ENCODE results near the gene RNF115.

Gene RNF115

DNA sequence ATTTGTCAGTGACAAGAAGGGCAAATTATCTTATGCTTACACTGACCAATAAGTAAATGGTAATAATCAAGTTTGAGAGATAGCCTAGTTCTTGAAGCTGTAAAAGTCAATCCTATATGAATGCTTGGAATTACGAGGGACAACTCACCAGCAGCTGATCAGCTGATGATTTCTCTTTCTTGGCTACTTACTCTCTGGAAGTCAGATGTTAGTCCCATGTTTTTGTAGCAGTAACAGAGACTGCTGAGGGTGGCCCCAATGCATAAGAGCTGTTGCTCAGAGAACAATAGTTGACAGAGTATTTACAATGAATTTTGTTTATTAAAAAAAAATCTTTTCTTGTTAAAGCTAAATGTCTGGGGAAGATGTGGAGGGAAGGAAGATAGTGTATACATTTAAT lies 65.3 kb downstream of the RNF115 start:
- DNase-seq = no peak
- H3K4me1 ChIP-seq = no peaks in the 10 kb centered on the region
- TF ChIP-seq, protein P1, sequence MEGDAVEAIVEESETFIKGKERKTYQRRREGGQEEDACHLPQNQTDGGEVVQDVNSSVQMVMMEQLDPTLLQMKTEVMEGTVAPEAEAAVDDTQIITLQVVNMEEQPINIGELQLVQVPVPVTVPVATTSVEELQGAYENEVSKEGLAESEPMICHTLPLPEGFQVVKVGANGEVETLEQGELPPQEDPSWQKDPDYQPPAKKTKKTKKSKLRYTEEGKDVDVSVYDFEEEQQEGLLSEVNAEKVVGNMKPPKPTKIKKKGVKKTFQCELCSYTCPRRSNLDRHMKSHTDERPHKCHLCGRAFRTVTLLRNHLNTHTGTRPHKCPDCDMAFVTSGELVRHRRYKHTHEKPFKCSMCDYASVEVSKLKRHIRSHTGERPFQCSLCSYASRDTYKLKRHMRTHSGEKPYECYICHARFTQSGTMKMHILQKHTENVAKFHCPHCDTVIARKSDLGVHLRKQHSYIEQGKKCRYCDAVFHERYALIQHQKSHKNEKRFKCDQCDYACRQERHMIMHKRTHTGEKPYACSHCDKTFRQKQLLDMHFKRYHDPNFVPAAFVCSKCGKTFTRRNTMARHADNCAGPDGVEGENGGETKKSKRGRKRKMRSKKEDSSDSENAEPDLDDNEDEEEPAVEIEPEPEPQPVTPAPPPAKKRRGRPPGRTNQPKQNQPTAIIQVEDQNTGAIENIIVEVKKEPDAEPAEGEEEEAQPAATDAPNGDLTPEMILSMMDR (IDR thresholded peaks at IDR 0.05; ENCODE audit: low read depth, low read length) = no peak
- no peaks in the 10 kb centered on the region for H3K27me3 ChIP-seq
- peaks cover 20% of the 10 kb centered on the region for H3K36me3 ChIP-seq
- H3K4me3 ChIP-seq (ENCODE audit: low read depth, low read length) = no peak overlapping the region
- H3K9me3 ChIP-seq = peaks cover 3% of the 10 kb centered on the region

DNA sequence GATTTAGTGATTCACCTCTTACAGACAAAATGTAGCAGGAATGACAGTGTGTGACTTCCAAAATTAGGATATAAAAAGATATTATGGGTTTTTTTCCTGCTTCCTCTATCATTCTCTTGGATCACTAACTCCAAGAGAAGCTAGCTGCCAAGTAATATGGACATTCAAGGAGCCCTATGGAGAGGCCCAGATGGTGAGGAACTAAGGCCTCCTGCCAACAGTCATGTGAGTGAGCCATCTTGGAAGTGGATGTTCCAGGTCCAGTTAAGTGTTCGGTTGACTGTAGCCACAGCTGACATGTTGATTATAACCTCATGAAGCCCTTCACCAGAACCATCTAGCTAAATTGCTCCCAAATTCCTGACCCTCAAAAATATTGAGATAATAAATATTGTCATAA lies 65.8 kb downstream of the RNF115 start:
- no peak overlapping the region for H3K4me3 ChIP-seq (ENCODE audit: low read depth, low read length)
- H3K4me1 ChIP-seq = no peaks in the 10 kb centered on the region
- no peak for DNase-seq
- H3K27me3 ChIP-seq = no peaks in the 10 kb centered on the region
- peaks cover 19% of the 10 kb centered on the region for H3K36me3 ChIP-seq
- TF ChIP-seq, protein P1 (IDR thresholded peaks at IDR 0.05; ENCODE audit: low read depth, low read length) = no peak
- H3K9me3 ChIP-seq = peaks cover 3% of the 10 kb centered on the region

DNA sequence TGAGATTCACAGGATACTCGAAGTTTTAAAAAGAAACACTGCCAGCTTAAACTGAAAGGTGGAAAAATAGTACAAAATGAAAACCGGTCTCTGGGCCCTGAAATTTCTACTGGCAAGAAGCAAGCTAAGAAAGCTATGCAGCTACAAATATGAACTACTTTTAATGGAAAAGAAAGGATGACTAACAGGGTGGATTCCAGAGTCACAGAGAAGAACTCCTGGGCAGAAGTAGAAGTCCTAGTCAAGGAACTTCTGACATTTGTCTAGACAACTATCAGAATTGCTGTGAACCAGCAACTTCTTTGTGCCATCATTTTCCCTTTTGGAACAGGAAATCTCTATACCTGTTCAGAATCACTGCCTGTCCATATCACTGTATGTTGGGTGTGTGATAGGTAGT lies 66.5 kb downstream of the RNF115 start:
- Histone ChIP-seq H3K4me3 (ENCODE audit: low read depth, low read length) (no peak overlapping the region), H3K36me3 (peaks cover 21% of the 10 kb centered on the region), H3K4me1 (no peaks in the 10 kb centered on the region), H3K27me3 (no peaks in the 10 kb centered on the region), H3K9me3 (peaks cover 3% of the 10 kb centered on the region)
- TF ChIP-seq, protein P1 (IDR thresholded peaks at IDR 0.05; ENCODE audit: low read depth, low read length) = no peak
- DNase-seq = no peak

DNA sequence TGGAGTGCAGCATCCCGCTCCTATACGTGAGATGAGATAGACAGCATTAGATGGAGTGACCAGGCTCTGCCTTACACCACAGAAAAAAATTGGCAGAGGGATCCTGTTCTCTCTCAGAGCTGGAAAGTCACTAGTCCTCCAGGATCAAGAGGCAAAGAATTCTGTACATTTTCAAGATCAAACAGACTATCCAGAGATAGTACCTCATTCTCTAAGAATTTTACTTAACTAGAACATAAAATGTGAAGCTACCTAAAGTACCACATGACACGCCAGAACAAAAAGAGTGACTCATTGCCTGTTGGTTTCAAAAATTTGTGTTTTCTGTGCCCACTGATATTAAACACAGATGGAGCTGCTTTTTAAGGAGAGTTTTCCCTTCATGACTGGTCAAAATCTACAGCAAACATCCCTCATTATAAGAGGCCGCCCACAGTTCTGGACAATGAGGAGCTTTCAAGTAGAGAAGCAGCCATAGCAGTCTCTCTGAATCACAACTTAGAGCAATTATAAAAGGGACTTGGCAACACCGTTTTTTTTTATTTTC lies 72.3 kb downstream of the RNF115 start:
- TF ChIP-seq, protein P1 (IDR thresholded peaks at IDR 0.05; ENCODE audit: low read depth, low read length) = no peak
- DNase-seq = no peak
- Histone ChIP-seq H3K9me3 (no peaks in the 10 kb centered on the region), H3K27me3 (no peaks in the 10 kb centered on the region), H3K4me1 (no peaks in the 10 kb centered on the region), H3K4me3 (ENCODE audit: low read depth, low read length) (no peak overlapping the region), H3K36me3 (peaks cover 26% of the 10 kb centered on the region)

DNA sequence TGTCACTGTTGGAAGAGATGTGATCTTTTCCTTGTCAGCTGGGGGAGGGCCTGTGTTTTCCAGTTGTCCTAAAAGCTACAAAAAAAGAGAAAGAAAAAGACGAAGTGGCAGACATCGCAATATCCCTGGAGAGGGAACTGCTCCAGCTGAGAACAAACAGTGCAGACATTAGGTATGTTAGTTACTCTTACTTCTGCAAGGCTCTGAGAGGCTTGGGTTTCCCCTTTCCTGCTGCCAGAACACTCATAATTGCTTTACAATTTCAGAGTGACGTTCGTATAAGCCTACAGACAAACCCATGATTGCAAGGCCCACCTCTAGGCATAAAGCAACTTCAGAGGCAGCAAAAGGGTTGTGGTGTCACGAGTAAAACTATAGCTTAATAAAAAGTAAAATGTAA lies 73.5 kb downstream of the RNF115 start:
- TF ChIP-seq, protein P1 (IDR thresholded peaks at IDR 0.05; ENCODE audit: low read depth, low read length) = no peak
- no peaks in the 10 kb centered on the region for H3K9me3 ChIP-seq
- DNase-seq = no peak
- no peak overlapping the region for H3K4me3 ChIP-seq (ENCODE audit: low read depth, low read length)
- peaks cover 26% of the 10 kb centered on the region for H3K36me3 ChIP-seq
- no peaks in the 10 kb centered on the region for H3K27me3 ChIP-seq
- no peaks in the 10 kb centered on the region for H3K4me1 ChIP-seq

DNA sequence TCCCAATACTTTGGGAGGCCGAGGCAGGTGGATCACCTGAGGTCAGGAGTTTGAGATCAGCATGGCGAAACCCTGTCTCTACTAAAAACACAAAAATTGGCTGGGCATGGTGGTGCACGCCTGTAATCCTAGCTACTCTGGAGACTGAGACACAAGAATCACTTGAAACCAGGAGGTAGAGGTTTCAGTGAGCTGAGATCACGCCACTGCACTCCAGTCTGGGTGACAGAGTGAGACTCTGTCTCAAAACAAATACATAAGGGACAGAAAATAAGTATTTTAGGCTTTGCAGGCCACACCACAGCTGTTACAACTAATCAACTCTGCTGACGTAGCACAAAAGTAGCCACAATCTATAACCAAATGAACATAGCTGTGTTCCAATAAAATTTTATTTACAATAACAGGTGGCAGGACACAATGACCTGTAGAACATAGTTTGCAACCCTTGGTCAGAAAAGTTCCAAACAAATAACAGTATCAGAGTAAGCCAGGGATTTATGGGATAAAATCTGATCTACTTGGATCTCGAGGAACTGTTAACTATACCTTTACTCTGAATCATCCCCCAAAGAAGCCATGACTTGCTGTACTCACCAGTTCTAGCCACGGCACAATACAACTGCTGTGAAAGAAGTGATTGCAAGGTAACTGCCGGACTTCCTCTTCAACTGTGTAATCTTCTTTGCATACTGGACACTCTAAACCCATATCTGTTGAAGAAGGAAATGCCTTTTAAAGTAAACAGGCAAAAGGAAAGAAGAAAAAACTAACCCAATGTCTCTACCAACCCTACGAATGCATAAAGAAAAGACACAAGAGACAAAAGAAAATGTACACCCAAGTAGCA lies 76.3 kb downstream of the RNF115 start:
- DNase-seq = no peak
- no peaks in the 10 kb centered on the region for H3K4me1 ChIP-seq
- H3K9me3 ChIP-seq = no peaks in the 10 kb centered on the region
- TF ChIP-seq, protein P1 (IDR thresholded peaks at IDR 0.05; ENCODE audit: low read depth, low read length) = no peak
- H3K36me3 ChIP-seq = peaks cover 23% of the 10 kb centered on the region
- H3K4me3 ChIP-seq (ENCODE audit: low read depth, low read length) = no peak overlapping the region
- no peaks in the 10 kb centered on the region for H3K27me3 ChIP-seq

Data from BE2C (cell line).